Frontal cortex (tissue), 4 donors: ENCODE results near the gene TEX101. TPM values are rescaled to one million over a fixed set of nuclear protein-coding genes. Genes with fewer than 3 reads are reported as not detected.
"Not testable (repeated sequence)": the region's sequence is repeated elsewhere in the genome, so short reads cannot be mapped to it uniquely, and the experiment has no call there.

Experiments
- DNase-seq, 2 donors: peaks; one replicate each; pipeline ENCODE4 v3.0.0; 2012; ENCODE audit warnings: low spot score in 2 of 2
- FAIRE-seq: peaks from 2 replicates; lab custom pipeline; 2012; peaks lifted over from hg19 to GRCh38; lab: Jason Lieb, UNC
- total RNA-seq: library from RNA; depleted of rRNA; stranded (reverse); fragments of >200 nt; gene quantifications from one replicate; pipeline ENCODE4 v1.2.3, GENCODE V29; 2014
- donor health status: control.
- donor health status: control.
- donor health status: control.

Gene TEX101
- total RNA-seq, 1 donor from 2014 or later, result not detected

GRCh38 chr19:43416951-43417623, 2.4 kb downstream of the TEX101 start:
- no peak for DNase-seq
- no peak for FAIRE-seq

- FAIRE-seq (no peak), DNase-seq (no peak)
Measured at GRCh38 chr19:43420954-43421353, 6.3 kb downstream of the TEX101 start.

GRCh38 chr19:43422000-43422688, 7.5 kb downstream of the TEX101 start:
- DNase-seq, result no peak
- no peak for FAIRE-seq

- FAIRE-seq (no peak), DNase-seq (no peak)
Measured at GRCh38 chr19:43422689-43423066, 8.0 kb downstream of the TEX101 start.

GRCh38 chr19:43423779-43424178, 9.1 kb downstream of the TEX101 start:
- no peak for FAIRE-seq
- DNase-seq, result no peak

GRCh38 chr19:43425567-43426392, 11.1 kb downstream of the TEX101 start:
- no peak for FAIRE-seq
- DNase-seq, result no peak

GRCh38 chr19:43429395-43429794, 14.7 kb downstream of the TEX101 start:
- DNase-seq (no peak), FAIRE-seq (no peak)

- FAIRE-seq, result no peak
- no peak for DNase-seq
Measured at GRCh38 chr19:43430142-43430710, 15.5 kb downstream of the TEX101 start.

GRCh38 chr19:43430976-43431375, 16.3 kb downstream of the TEX101 start:
- DNase-seq (no peak), FAIRE-seq (no peak)

GRCh38 chr19:43433358-43433673, 18.6 kb downstream of the TEX101 start:
- DNase-seq (no peak), FAIRE-seq (no peak)

- no peak for FAIRE-seq
- DNase-seq, result no peak
Measured at GRCh38 chr19:43433689-43434088, 19.0 kb downstream of the TEX101 start.

- DNase-seq (no peak), FAIRE-seq (no peak)
Measured at GRCh38 chr19:43435775-43436174, 21.1 kb downstream of the TEX101 start.

- FAIRE-seq, DNase-seq: not testable (repeated sequence)
Measured at GRCh38 chr19:43437284-43437683, 22.6 kb downstream of the TEX101 start.

GRCh38 chr19:43437712-43438111, 23.0 kb downstream of the TEX101 start:
- FAIRE-seq, result no peak
- DNase-seq, result no peak

- DNase-seq (no peak), FAIRE-seq (no peak)
Measured at GRCh38 chr19:43438291-43439031, 23.8 kb downstream of the TEX101 start.

- no peak for FAIRE-seq
Measured at GRCh38 chr19:43439032-43439708, 24.5 kb downstream of the TEX101 start.

GRCh38 chr19:43439709-43440063, 25.0 kb downstream of the TEX101 start:
- DNase-seq, result no peak
- no peak for FAIRE-seq

More at GRCh38 chr19:43439032-43439708, 24.5 kb downstream of the TEX101 start:
- no peak for DNase-seq

GRCh38 chr19:43441716-43442115, 27.0 kb downstream of the TEX101 start:
- FAIRE-seq (no peak), DNase-seq (no peak)

- not testable (repeated sequence) for FAIRE-seq, DNase-seq
Measured at GRCh38 chr19:43444091-43444490, 29.4 kb downstream of the TEX101 start.
